Measurements from ENCODE around the gene NOVA2. TPM values are rescaled to one million over a fixed set of nuclear protein-coding genes. Genes with fewer than 3 reads are reported as not detected.

Gene NOVA2
- total and polyA plus RNA-seq, 9 of the 15 experiments (the other 6 are each of a cell fraction or from before 2014, with no cell fraction given), result not detected

- TF ChIP-seq ZNF77 (CRISPR knock-in tag; IDR thresholded peaks at IDR 0.05) (no peak), DPF2 (IDR thresholded peaks at IDR 0.05) (no peak), ZBTB7A (IDR thresholded peaks at IDR 0.05; ENCODE audit: borderline replicate concordance, control insufficient read depth, low read depth, low read length) (peak; percentile 95), ZNF143 (CRISPR knock-in tag; IDR thresholded peaks at IDR 0.05) (peak; percentile 82), SMAD3 (CRISPR knock-in tag; conservative IDR thresholded peaks at IDR 0.05) (no peak), HMG20B (CRISPR knock-in tag; IDR thresholded peaks at IDR 0.05) (no peak), MCM7 (IDR thresholded peaks at IDR 0.05) (no peak), YY1 (IDR thresholded peaks at IDR 0.05; ENCODE audit: borderline replicate concordance in 1 of 3, control insufficient read depth in 1 of 3, extremely low read depth in 1 of 3, insufficient read depth in 3 of 3, insufficient read length in 1 of 3, insufficient replicate concordance in 2 of 3, low read depth in 1 of 3, low read length in 2 of 3) (peak in 2 of 3 experiments; percentile 24 to 46), FOXP4 (CRISPR knock-in tag; IDR thresholded peaks at IDR 0.05; ENCODE audit: borderline replicate concordance) (0 out of 2 replicates have a peak, but pooled peaks have one; percentile 47), ZNF551 (CRISPR knock-in tag; IDR thresholded peaks at IDR 0.05) (no peak), HNRNPLL (IDR thresholded peaks at IDR 0.05; ENCODE audit: low read depth, low read length, poor library complexity, severe bottlenecking) (peak; percentile 49), RBM25 (IDR thresholded peaks at IDR 0.05; ENCODE audit: low read depth, low read length, severe bottlenecking) (no peak), OTX1 (CRISPR knock-in tag; IDR thresholded peaks at IDR 0.05) (no peak), ZNF263 (CRISPR knock-in tag; IDR thresholded peaks at IDR 0.05; ENCODE audit: borderline replicate concordance) (no peak), NRF1 (conservative IDR thresholded peaks at IDR 0.05 in 1 of 2, IDR thresholded peaks at IDR 0.05 in 1 of 2) (no peak; a peak in 1 of 4 replicates), ZBTB12 (CRISPR knock-in tag; IDR thresholded peaks at IDR 0.05) (peak; percentile 77)
- TF ChIP-seq, protein P1, sequence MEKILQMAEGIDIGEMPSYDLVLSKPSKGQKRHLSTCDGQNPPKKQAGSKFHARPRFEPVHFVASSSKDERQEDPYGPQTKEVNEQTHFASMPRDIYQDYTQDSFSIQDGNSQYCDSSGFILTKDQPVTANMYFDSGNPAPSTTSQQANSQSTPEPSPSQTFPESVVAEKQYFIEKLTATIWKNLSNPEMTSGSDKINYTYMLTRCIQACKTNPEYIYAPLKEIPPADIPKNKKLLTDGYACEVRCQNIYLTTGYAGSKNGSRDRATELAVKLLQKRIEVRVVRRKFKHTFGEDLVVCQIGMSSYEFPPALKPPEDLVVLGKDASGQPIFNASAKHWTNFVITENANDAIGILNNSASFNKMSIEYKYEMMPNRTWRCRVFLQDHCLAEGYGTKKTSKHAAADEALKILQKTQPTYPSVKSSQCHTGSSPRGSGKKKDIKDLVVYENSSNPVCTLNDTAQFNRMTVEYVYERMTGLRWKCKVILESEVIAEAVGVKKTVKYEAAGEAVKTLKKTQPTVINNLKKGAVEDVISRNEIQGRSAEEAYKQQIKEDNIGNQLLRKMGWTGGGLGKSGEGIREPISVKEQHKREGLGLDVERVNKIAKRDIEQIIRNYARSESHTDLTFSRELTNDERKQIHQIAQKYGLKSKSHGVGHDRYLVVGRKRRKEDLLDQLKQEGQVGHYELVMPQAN (IDR thresholded peaks at IDR 0.05; ENCODE audit: borderline replicate concordance), result no peak
- TF ChIP-seq, protein P2, sequence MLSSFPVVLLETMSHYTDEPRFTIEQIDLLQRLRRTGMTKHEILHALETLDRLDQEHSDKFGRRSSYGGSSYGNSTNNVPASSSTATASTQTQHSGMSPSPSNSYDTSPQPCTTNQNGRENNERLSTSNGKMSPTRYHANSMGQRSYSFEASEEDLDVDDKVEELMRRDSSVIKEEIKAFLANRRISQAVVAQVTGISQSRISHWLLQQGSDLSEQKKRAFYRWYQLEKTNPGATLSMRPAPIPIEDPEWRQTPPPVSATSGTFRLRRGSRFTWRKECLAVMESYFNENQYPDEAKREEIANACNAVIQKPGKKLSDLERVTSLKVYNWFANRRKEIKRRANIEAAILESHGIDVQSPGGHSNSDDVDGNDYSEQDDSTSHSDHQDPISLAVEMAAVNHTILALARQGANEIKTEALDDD (IDR thresholded peaks at IDR 0.05), result no peak
- TF ChIP-seq, protein P3, sequence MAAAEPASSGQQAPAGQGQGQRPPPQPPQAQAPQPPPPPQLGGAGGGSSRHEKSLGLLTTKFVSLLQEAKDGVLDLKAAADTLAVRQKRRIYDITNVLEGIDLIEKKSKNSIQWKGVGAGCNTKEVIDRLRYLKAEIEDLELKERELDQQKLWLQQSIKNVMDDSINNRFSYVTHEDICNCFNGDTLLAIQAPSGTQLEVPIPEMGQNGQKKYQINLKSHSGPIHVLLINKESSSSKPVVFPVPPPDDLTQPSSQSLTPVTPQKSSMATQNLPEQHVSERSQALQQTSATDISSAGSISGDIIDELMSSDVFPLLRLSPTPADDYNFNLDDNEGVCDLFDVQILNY (CRISPR knock-in tag; IDR thresholded peaks at IDR 0.05), result no peak
Measured at GRCh38 chr19:45886427-45887199, 87.1 kb downstream of the NOVA2 start (continued).
